Measurements from ENCODE around the gene TMEM60. TPM values are rescaled to one million over a fixed set of nuclear protein-coding genes. Genes with fewer than 3 reads are reported as not detected.
A peak's percentile ranks its signal among the peaks of the same experiment; 100 is the strongest.

Gene TMEM60, protein sequence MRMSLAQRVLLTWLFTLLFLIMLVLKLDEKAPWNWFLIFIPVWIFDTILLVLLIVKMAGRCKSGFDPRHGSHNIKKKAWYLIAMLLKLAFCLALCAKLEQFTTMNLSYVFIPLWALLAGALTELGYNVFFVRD
- total RNA-seq = 10 to 100 TPM in 2 of 4 donors, 1 to 10 TPM in 2; 3.4 to 15.7 (median 9.5) TPM

- Histone ChIP-seq H3K27ac (peak within 1 kb of the TSS; percentile 89 to 96 (median 92)), H3K9me3 (no peaks in the 10 kb centered on the region), H3K27me3 (no peaks in the 10 kb centered on the region), H3K4me3 (peak within 1 kb of the TSS; percentile 72 to 98 (median 88)), H3K36me3 (no peaks in the 10 kb centered on the region), H3K4me1 (peaks cover 0 to 61% (median 39%) of the 10 kb centered on the region in 4 donors)
- TF ChIP-seq EP300 (IDR thresholded peaks at IDR 0.05; ENCODE audit: low read depth) (peak; percentile 18), POLR2A (IDR thresholded peaks at IDR 0.05) (peak; percentile 84), POLR2AphosphoS5 (IDR thresholded peaks at IDR 0.05) (peak; percentile 91 to 96 (median 93))
- TF ChIP-seq, protein P1, sequence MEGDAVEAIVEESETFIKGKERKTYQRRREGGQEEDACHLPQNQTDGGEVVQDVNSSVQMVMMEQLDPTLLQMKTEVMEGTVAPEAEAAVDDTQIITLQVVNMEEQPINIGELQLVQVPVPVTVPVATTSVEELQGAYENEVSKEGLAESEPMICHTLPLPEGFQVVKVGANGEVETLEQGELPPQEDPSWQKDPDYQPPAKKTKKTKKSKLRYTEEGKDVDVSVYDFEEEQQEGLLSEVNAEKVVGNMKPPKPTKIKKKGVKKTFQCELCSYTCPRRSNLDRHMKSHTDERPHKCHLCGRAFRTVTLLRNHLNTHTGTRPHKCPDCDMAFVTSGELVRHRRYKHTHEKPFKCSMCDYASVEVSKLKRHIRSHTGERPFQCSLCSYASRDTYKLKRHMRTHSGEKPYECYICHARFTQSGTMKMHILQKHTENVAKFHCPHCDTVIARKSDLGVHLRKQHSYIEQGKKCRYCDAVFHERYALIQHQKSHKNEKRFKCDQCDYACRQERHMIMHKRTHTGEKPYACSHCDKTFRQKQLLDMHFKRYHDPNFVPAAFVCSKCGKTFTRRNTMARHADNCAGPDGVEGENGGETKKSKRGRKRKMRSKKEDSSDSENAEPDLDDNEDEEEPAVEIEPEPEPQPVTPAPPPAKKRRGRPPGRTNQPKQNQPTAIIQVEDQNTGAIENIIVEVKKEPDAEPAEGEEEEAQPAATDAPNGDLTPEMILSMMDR (IDR thresholded peaks at IDR 0.05) = peak; percentile 41 to 77 (median 49)
- intact Hi-C loops (cut with DNase I; ENCODE audit: low total_unique reads) = no loop called here
- WGBS, 2 donors (ENCODE audit: low coverage in 1 of 2) = 0 to 1% methylated on average over 9 to 51 of the region's 61 CpGs
- in situ Hi-C loops (cut with MboI; ENCODE audit: low pct_ligation_motif_present in 1 of 4, low pct_unique_long_range_greater_than_20kb in 1 of 4, low sequenced_read_pairs in 3 of 4) = no loop called here
- peak; percentile 99 for DNase-seq
These were observed at the start of gene TMEM60, which contains the start of gene PHTF2 for GRCh38 chr7:77798394-77799077. Gene TMEM60, minus strand, starts transcription at chr7:77798434. Its CDS starts 4,061 bp downstream, at chr7:77794373. Gene PHTF2, plus strand, starts transcription at chr7:77798773.

GRCh38 chr7:77846317-77847092 lies 48.3 kb upstream of the TMEM60 start:
- no peak overlapping the region for H3K27ac ChIP-seq
- 97 to 100% methylated on average over 1 to 8 of the region's 8 CpGs for WGBS, 2 donors (ENCODE audit: low coverage in 1 of 2)
- DNase-seq = no peak
- in situ Hi-C loops (cut with MboI; ENCODE audit: low pct_ligation_motif_present in 1 of 4, low pct_unique_long_range_greater_than_20kb in 1 of 4, low sequenced_read_pairs in 3 of 4) (no loop called here), intact Hi-C loops (cut with DNase I; ENCODE audit: low total_unique reads) (no loop called here)
- H3K27me3 ChIP-seq = no peaks in the 10 kb centered on the region
- H3K36me3 ChIP-seq = no peaks in the 10 kb centered on the region
- H3K9me3 ChIP-seq = no peaks in the 10 kb centered on the region
- no peak overlapping the region for H3K4me3 ChIP-seq
- no peaks in the 10 kb centered on the region for H3K4me1 ChIP-seq
- TF ChIP-seq POLR2A (IDR thresholded peaks at IDR 0.05) = no peak
- TF ChIP-seq EP300 (IDR thresholded peaks at IDR 0.05; ENCODE audit: low read depth) = no peak
- TF ChIP-seq, protein P1 (IDR thresholded peaks at IDR 0.05) = no peak
- TF ChIP-seq POLR2AphosphoS5 (IDR thresholded peaks at IDR 0.05) = no peak

- 100% methylated on average over 2 of the region's 2 CpGs for WGBS, 2 donors (ENCODE audit: low coverage in 1 of 2)
- Histone ChIP-seq H3K4me1 (peaks cover 0 to 7% (median 0%) of the 10 kb centered on the region in 4 donors), H3K4me3 (no peak overlapping the region), H3K27me3 (no peaks in the 10 kb centered on the region), H3K27ac (no peak overlapping the region), H3K9me3 (no peaks in the 10 kb centered on the region), H3K36me3 (no peaks in the 10 kb centered on the region)
- TF ChIP-seq, protein P1 (IDR thresholded peaks at IDR 0.05) = no peak
- TF ChIP-seq EP300 (IDR thresholded peaks at IDR 0.05; ENCODE audit: low read depth) = no peak
- TF ChIP-seq POLR2A (IDR thresholded peaks at IDR 0.05) = no peak
- TF ChIP-seq POLR2AphosphoS5 (IDR thresholded peaks at IDR 0.05) = no peak
- in situ Hi-C loops (cut with MboI; ENCODE audit: low pct_ligation_motif_present in 1 of 4, low pct_unique_long_range_greater_than_20kb in 1 of 4, low sequenced_read_pairs in 3 of 4) = no loop called here
- DNase-seq = no peak
- intact Hi-C loops (cut with DNase I; ENCODE audit: low total_unique reads) = no loop called here
These were observed 45.0 kb upstream of the TMEM60 start for GRCh38 chr7:77843194-77843593.

- peaks cover 0 to 15% (median under 1%) of the 10 kb centered on the region in 4 donors for H3K4me1 ChIP-seq
- H3K4me3 ChIP-seq = no peak overlapping the region
- TF ChIP-seq POLR2AphosphoS5 (IDR thresholded peaks at IDR 0.05) (no peak), POLR2A (IDR thresholded peaks at IDR 0.05) (no peak), EP300 (IDR thresholded peaks at IDR 0.05; ENCODE audit: low read depth) (no peak)
- TF ChIP-seq, protein P1 (IDR thresholded peaks at IDR 0.05) = no peak
- 70 to 83% methylated on average over 2 of the region's 2 CpGs for whole genome bisulfite sequencing, 2 donors (ENCODE audit: low coverage in 1 of 2)
- no peaks in the 10 kb centered on the region for H3K9me3 ChIP-seq
- in situ Hi-C loops (cut with MboI; ENCODE audit: low pct_ligation_motif_present in 1 of 4, low pct_unique_long_range_greater_than_20kb in 1 of 4, low sequenced_read_pairs in 3 of 4) = no loop called here
- intact Hi-C loops (cut with DNase I; ENCODE audit: low total_unique reads) = no loop called here
- no peak for DNase-seq
- no peaks in the 10 kb centered on the region for H3K27me3 ChIP-seq
- H3K27ac ChIP-seq = no peak overlapping the region
- no peaks in the 10 kb centered on the region for H3K36me3 ChIP-seq
These were observed 41.7 kb upstream of the TMEM60 start for GRCh38 chr7:77839919-77840318.
